Adrenal gland (tissue), 12 donors: ENCODE data around the gene MAVS. TPM values are rescaled to one million over a fixed set of nuclear protein-coding genes. Genes with fewer than 3 reads are reported as not detected.
"Not testable (repeated sequence)": the region's sequence is repeated elsewhere in the genome, so short reads cannot be mapped to it uniquely, and the experiment has no call there.

Experiments
- DNase-seq, 7 donors: peaks; one replicate each; pipeline ENCODE4 v3.0.0-alpha.2; 2019 to 2020
- H3K27ac ChIP-seq, 5 donors: fragments of 200-600 bp; sonication (generic) in 4 of 5; 1 replicate in 3 of 5; 2 replicates in 2 of 5; pipeline versions ENCODE4 v1.5.1 to v1.8.0; 2016 to 2020; ENCODE audit warnings: mild to moderate bottlenecking in 1 of 5
- H3K27me3 ChIP-seq: fragments of 200-600 bp; 2 replicates; pipeline ENCODE4 v1.8.0; 2021
- H3K36me3 ChIP-seq, 2 donors: fragments of 200-600 bp; replicated peaks in 1 of 2; 1 replicate in 1 of 2; 2 replicates in 1 of 2; pipeline versions ENCODE4 v1.5.1 to v1.8.0; 2018 to 2022
- H3K4me1 ChIP-seq, 2 donors: fragments of 200-600 bp; replicated peaks in 1 of 2; 1 replicate in 1 of 2; 2 replicates in 1 of 2; pipeline versions ENCODE4 v1.5.1 to v1.8.0; 2018 to 2021
- H3K4me3 ChIP-seq, 4 donors: fragments of 200-600 bp; sonication (generic) in 3 of 4; one replicate each; pipeline ENCODE4 v1.5.1; 2016 to 2018
- H3K9me3 ChIP-seq, 3 donors: fragments of 200-600 bp; sonication (generic) in 1 of 3; replicated peaks in 1 of 3; 1 replicate in 2 of 3; 2 replicates in 1 of 3; pipeline versions ENCODE4 v1.5.1 to v1.8.0; 2016 to 2021
- CTCF ChIP-seq, 6 experiments: fragments of 450-650 bp in 4 of 6; fragments of 200-600 bp in 2 of 6; sonication (generic) in 1 of 6; IDR thresholded peaks; 1 replicate in 5 of 6; 2 replicates in 1 of 6; pipeline versions ENCODE4 v1.5.1 to v1.8.0; 2016 to 2021; ENCODE audit warnings: antibody characterized with exemption in 6 of 6, mild to moderate bottlenecking in 2 of 6, moderate library complexity in 1 of 6
- POLR2A ChIP-seq, 2 donors: fragments of 450-650 bp; IDR thresholded peaks; one replicate each; pipeline ENCODE4 v1.6.1; 2017; ENCODE audit warnings: antibody characterized with exemption in 2 of 2, mild to moderate bottlenecking in 2 of 2, moderate library complexity in 1 of 2
- WGBS, 4 donors: extraction: QIAGEN DNeasy Blood & Tissue Kit in 2 of 4; methylation state at CpG; one replicate each; pipeline versions ENCODE4 v1.1.5 to v1.1.7; 2013 to 2017; 5-methylcytosine and 5-hydroxymethylcytosine counted together
- intact Hi-C, 2 donors: fragments of 100-400 bp; cut with DNase I; formaldehyde crosslinking; loops; one replicate each; pipeline versions ENCODE4 v1.14.1 to v1.15.0; 2022 to 2023
- polyA plus RNA-seq, 3 donors: library from polyadenylated mRNA; stranded (reverse); fragments of 200-250 nt in 2 of 3; fragments of 350-450 nt in 1 of 3; fragmentation: Illumina TruSeq in 1 of 3; extraction: RNeasy Lipid Tissue Mini Kit (QIAGEN cat#74804) in 1 of 3; gene quantifications; one replicate each; pipeline ENCODE4 v1.2.3, GENCODE V29; 2013 to 2014
- total RNA-seq, 9 donors: library from RNA; depleted of rRNA in 4 of 9; stranded (reverse); fragments of >200 nt in 4 of 9; fragments of 120-200 nt in 1 of 9; fragmentation: NEBNext Ultra II Directional in 1 of 9; extraction: Animal tissue kit (Norgen Biotek cat#: 25700) in 1 of 9; gene quantifications; one replicate each; pipeline versions ENCODE4 v1.1.0 to v1.2.4, GENCODE V29; 2013 to 2023
- donor health status: healthy with polysubstance abuse.
- donor health status: Bipolar disorder and iron deficiency.
- donor health status: DM: yes; HTN: yes; CAD: no.
- donor health status: DM: no; HTN: no; CAD: no.
- donor health status: DM: no; HTN: no; CAD: no.
- donor health status: DM: yes; HTN: yes; CAD: no.

Gene MAVS
- total and polyA plus RNA-seq, 12 donors: 10.0 to 46.7 (median 31.4) TPM

GRCh38 chr20:3828798-3829197 is 17.8 kb upstream of the MAVS start:
- no peak for DNase-seq
- Histone ChIP-seq H3K36me3 (peaks cover 0 to 25% of the 10 kb centered on the region in 2 donors), H3K4me1 (no peaks in the 10 kb centered on the region), H3K27ac (no peak overlapping the region), H3K27me3 (no peaks in the 10 kb centered on the region), H3K4me3 (no peak overlapping the region), H3K9me3 (no peaks in the 10 kb centered on the region)
- 83 to 88% (median 85%) methylated on average over 3 of the region's 3 CpGs for WGBS, 4 donors
- intact Hi-C loops: loop anchor here in 1 of 2 donors (5.0 kb wide), 1 partner anchor 46 kb away; the partner anchor contains the start of gene SPEF1
- no peak for TF ChIP-seq CTCF (IDR thresholded peaks at IDR 0.05)
- no peak for TF ChIP-seq POLR2A (IDR thresholded peaks at IDR 0.05)

- DNase-seq, H3K9me3 ChIP-seq, H3K27ac ChIP-seq, H3K4me3 ChIP-seq, H3K4me1 ChIP-seq, H3K27me3 ChIP-seq: not testable (repeated sequence)
- WGBS, 4 donors: 85 to 93% (median 91%) methylated on average over 5 of the region's 5 CpGs
- intact Hi-C loops: loop anchor here in 1 of 2 donors (5.0 kb wide), 1 partner anchor 48 kb away; the partner anchor contains the start of gene SPEF1
- H3K36me3 ChIP-seq: peaks cover 0 to 14% of the 10 kb centered on the region in 2 donors
These were observed 16.7 kb upstream of the MAVS start for GRCh38 chr20:3829891-3830290.

GRCh38 chr20:3836132-3836531 is 10.5 kb upstream of the MAVS start:
- no peak for TF ChIP-seq POLR2A (IDR thresholded peaks at IDR 0.05)
- no peak for TF ChIP-seq CTCF (IDR thresholded peaks at IDR 0.05)
- H3K4me3 ChIP-seq: no peak overlapping the region
- H3K27me3 ChIP-seq: no peaks in the 10 kb centered on the region
- H3K36me3 ChIP-seq: no peaks in the 10 kb centered on the region
- 96 to 100% (median 98%) methylated on average over 4 of the region's 4 CpGs for WGBS, 4 donors
- no peak overlapping the region for H3K27ac ChIP-seq
- no peak for DNase-seq
- intact Hi-C loops: no loop called here
- H3K9me3 ChIP-seq: no peaks in the 10 kb centered on the region
- no peaks in the 10 kb centered on the region for H3K4me1 ChIP-seq

GRCh38 chr20:3839328-3839727 is 7.3 kb upstream of the MAVS start:
- Histone ChIP-seq H3K9me3 (no peaks in the 10 kb centered on the region), H3K27me3 (no peaks in the 10 kb centered on the region), H3K36me3 (no peaks in the 10 kb centered on the region), H3K27ac (no peak overlapping the region), H3K4me3 (no peak overlapping the region), H3K4me1 (no peaks in the 10 kb centered on the region)
- no peak for TF ChIP-seq POLR2A (IDR thresholded peaks at IDR 0.05)
- TF ChIP-seq CTCF (IDR thresholded peaks at IDR 0.05): no peak
- intact Hi-C loops: no loop called here
- no peak for DNase-seq
- 54 to 72% (median 67%) methylated on average over 3 of the region's 3 CpGs for WGBS, 4 donors

- not testable (repeated sequence) for H3K27ac ChIP-seq, H3K36me3 ChIP-seq
These were observed 6.4 kb upstream of the MAVS start for GRCh38 chr20:3840201-3840600.

More at GRCh38 chr20:3840201-3840600, 6.4 kb upstream of the MAVS start:
- H3K4me1 ChIP-seq, H3K27me3 ChIP-seq, H3K9me3 ChIP-seq, H3K4me3 ChIP-seq, DNase-seq, intact Hi-C loops: not testable (repeated sequence)
- WGBS, 4 donors: 90 to 96% (median 94%) methylated on average over 7 of the region's 7 CpGs
